Brain microvascular endothelial cell (primary cell): Measurements from ENCODE around the gene SLAMF9.
A peak's percentile ranks its signal among the peaks of the same experiment; 100 is the strongest.

Source experiments
- DNase-seq: peaks from one replicate; pipeline ENCODE4 v3.0.0-alpha.2; 2020
- H3K27ac ChIP-seq: fragments of 250-450 bp; sonication (Bioruptor Pico); 2 replicates; pipeline ENCODE4 v1.5.1; 2020; ENCODE audit warnings: mild to moderate bottlenecking, moderate library complexity
- H3K27me3 ChIP-seq: fragments of 250-450 bp; sonication (Bioruptor Pico); replicated peaks from 2 replicates; pipeline ENCODE4 v1.5.1; 2020; ENCODE audit warnings: mild to moderate bottlenecking
- H3K36me3 ChIP-seq: fragments of 250-450 bp; sonication (Bioruptor Pico); replicated peaks from 2 replicates; pipeline ENCODE4 v1.5.1; 2020; ENCODE audit warnings: mild to moderate bottlenecking
- H3K4me3 ChIP-seq: 2 replicates; pipeline ENCODE4 v1.5.1; 2011; ENCODE audit warnings: low read depth, mild to moderate bottlenecking, control low read depth, low read length, moderate library complexity
- in situ Hi-C: cut with HindIII; loops from 2 replicates; pipeline ENCODE4 v1.10.0; 2017; ENCODE audit warnings: low sequenced_read_pairs, low pct_ligation_motif_present
- TF ChIP-seq, protein P1 (sequence below): IDR thresholded peaks from 2 replicates; pipeline ENCODE4 v1.5.1; 2011; ENCODE audit warnings: low read depth, mild to moderate bottlenecking, moderate library complexity, low read length, control low read depth, inconsistent platforms; ENCODE audit errors: missing control alignments

The SLAMF9 gene

DNA sequence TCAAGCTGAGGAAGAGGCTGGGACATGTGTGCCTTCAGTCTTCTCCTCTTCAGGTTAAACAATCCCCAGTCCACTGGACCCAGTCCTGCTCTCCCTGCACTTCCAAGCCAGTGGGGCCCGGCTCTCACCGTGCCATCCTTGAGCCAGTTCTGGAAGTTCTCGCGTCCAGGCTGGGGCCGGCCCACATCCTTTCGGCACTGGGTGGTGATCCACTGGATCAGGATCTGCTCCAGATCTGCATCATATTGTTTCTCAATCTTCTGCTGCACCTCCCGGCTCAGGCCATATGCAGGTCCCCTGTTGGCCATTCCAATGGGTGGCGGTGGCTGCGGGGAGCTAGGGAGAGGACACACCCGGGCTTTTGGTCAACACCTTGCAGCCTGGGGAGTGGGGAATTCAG lies 33.8 kb downstream of the SLAMF9 start:
- in situ Hi-C loops = no loop called here
- no peaks in the 10 kb centered on the region for H3K27me3 ChIP-seq
- DNase-seq = no peak
- H3K27ac ChIP-seq = no peak overlapping the region
- no peak overlapping the region for H3K4me3 ChIP-seq
- TF ChIP-seq, protein P1, sequence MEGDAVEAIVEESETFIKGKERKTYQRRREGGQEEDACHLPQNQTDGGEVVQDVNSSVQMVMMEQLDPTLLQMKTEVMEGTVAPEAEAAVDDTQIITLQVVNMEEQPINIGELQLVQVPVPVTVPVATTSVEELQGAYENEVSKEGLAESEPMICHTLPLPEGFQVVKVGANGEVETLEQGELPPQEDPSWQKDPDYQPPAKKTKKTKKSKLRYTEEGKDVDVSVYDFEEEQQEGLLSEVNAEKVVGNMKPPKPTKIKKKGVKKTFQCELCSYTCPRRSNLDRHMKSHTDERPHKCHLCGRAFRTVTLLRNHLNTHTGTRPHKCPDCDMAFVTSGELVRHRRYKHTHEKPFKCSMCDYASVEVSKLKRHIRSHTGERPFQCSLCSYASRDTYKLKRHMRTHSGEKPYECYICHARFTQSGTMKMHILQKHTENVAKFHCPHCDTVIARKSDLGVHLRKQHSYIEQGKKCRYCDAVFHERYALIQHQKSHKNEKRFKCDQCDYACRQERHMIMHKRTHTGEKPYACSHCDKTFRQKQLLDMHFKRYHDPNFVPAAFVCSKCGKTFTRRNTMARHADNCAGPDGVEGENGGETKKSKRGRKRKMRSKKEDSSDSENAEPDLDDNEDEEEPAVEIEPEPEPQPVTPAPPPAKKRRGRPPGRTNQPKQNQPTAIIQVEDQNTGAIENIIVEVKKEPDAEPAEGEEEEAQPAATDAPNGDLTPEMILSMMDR = no peak
- peaks cover 34% of the 10 kb centered on the region for H3K36me3 ChIP-seq

DNA sequence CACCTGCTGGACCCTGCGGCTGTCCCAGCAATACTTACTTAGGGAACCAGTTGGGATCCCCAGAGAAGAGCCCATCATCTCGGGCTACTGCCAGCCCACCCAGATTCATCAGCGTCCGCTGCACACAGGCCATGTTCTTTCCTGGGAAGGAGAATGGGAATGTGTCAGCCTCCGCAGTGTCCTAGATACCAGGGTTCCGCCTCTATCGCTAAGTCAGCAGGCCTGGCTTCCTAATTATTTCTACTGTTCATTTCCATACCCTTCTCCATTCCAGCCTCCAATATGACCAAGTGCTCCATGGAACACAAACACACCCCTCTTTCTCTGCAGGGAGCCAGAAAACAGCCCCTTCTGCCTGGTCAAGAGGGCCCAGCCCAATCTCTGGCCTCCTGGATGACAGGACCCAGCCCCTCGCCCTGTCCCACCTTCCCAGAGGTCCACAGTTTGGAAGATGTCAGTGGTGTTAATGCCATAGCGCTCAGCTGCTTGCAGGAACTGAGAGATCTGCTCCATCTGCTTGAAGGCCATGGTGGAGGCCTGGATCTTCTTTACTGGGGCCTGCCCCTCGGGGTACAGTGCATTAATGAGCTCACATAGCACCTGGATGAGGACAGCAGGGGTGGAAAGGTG lies 34.7 kb downstream of the SLAMF9 start:
- H3K4me3 ChIP-seq = no peak overlapping the region
- TF ChIP-seq, protein P1 = no peak
- no peak overlapping the region for H3K27ac ChIP-seq
- DNase-seq = no peak
- in situ Hi-C loops = no loop called here
- H3K36me3 ChIP-seq = peaks cover 34% of the 10 kb centered on the region
- no peaks in the 10 kb centered on the region for H3K27me3 ChIP-seq

DNA sequence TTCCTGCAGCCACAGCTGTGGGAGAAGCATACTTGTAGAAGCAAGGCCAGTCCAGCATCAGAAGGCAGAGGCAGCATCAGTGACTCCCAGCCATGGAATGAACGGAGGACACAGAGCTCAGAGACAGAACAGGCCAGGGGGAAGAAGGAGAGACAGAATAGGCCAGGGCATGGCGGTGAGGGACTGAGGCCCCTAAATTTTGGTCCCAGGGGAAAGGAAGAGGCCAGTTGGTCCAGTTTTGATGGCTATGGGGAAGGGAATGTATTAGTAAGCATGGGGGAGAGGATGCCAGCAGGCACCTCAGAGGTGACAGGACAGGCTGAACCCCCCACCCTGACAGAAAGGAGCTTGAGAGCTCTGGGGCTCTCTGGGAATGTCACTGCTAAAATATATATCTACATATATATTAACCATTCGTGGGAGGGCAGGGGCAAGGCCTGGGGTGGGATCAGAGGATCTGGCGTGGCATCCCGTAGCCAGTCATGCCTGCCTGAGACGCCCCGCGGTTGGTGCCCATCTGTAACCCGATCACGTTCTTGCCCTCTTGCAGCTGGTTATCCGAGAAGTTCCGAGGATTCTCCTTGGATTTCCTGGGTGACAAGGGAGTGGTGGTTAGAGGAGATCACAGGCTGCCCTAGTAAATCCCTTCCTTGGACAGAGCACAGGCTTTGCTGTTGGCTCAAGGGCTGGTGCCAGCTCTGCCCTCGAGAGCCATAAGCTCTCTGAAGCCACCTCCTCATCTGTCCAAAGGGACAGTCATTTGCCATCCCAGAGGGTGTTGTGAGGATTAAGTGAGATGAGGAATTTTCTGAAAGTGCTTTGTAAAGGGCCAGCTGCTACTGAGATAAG lies 35.5 kb downstream of the SLAMF9 start:
- no peak for DNase-seq
- H3K27me3 ChIP-seq = no peaks in the 10 kb centered on the region
- H3K27ac ChIP-seq = no peak overlapping the region
- TF ChIP-seq, protein P1 = no peak
- H3K36me3 ChIP-seq = peaks cover 34% of the 10 kb centered on the region
- H3K4me3 ChIP-seq = no peak overlapping the region
- in situ Hi-C loops = no loop called here

DNA sequence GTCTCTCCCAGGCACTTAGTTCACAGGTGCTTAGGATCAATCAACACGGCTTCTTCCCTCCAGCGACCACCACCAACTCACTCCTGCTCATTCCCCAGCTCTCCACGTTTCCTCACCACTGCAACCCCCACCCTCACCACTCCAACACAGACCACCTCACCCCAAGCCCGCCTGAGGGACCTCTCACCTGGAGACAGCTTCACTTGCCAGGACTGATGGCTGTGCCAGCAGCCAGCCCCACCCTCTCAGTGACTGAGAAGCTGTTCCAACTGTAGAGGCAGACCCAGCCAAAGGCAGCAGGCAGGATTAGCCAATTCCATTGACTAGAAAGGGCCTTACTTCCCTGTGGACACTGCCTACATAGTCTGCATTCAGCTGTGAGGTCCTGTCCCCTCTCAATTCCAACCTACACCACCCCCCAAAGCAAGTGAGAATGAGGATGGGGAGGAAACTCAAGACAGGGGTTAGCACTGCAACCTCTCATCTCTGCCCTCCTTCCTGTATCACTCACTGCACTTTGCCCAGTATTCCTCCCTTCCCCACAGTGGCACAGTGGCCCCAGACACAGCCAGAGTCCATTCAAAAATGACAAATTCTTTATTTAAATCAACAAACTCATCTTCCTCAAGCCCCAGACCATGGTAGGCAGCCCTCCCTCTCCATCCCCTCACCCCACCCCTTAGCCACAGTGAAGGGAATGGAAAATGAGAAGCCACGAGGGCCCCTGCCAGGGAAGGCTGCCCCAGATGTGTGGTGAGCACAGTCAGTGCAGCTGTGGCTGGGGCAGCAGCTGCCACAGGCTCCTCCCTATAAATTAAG lies 36.3 kb downstream of the SLAMF9 start:
- DNase-seq = no peak
- Histone ChIP-seq H3K4me3 (no peak overlapping the region), H3K36me3 (peaks cover 34% of the 10 kb centered on the region), H3K27me3 (no peaks in the 10 kb centered on the region), H3K27ac (no peak overlapping the region)
- in situ Hi-C loops = no loop called here
- TF ChIP-seq, protein P1 = no peak

DNA sequence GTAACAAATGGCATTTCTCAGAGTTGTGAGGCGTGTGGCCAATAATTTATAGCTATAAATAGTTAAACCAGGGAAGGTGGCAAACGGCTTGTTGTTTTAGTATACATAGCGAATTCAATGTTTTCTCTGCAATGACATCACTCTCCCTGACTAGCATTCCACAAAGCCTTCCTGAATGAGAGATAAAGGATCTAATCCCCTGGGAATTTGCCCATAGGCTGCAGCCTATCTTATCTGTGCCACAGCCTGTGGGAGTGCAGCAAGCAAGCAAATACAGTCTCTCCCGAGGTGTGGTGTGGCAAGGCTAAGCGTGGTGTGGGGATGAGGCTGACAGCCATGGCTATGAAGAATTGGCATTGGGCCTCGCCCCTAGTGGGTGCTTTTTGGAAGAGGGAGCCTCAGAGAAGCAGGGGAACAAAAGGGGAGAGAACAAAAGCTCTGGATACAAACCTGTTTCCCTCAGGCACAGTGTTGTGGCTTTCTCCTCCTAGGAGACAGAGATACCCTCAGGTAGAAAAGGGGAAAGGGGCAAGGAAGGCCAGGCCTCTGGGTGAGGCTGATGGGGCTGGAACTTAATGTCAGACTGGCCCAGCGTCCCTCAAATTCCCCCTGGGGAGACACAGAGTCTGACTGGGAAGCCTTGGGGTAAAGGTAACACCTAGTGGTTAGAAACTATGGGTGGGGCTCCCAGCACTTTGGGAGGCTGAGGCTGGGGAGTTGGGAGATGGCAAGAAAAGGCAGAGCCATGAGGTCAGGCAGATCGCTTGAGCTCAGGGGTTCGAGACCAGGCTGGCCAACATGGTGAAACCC lies 37.6 kb downstream of the SLAMF9 start:
- Histone ChIP-seq H3K27ac (peak overlapping the region; percentile 55), H3K36me3 (peaks cover 34% of the 10 kb centered on the region), H3K4me3 (no peak overlapping the region), H3K27me3 (no peaks in the 10 kb centered on the region)
- TF ChIP-seq, protein P1 = peak; percentile 17
- in situ Hi-C loops = no loop called here
- DNase-seq = peak; percentile 89
